Measurements from ENCODE around the gene MPP2.

- TF ChIP-seq TAF1 (IDR thresholded peaks at IDR 0.05; ENCODE audit: low read depth, low read length) (no peak), POLR2A (IDR thresholded peaks at IDR 0.05; ENCODE audit: low read depth, low read length) (no peak), POLR2AphosphoS5 (IDR thresholded peaks at IDR 0.05; ENCODE audit: low read depth, low read length) (no peak), PAX5 (IDR thresholded peaks at IDR 0.05; ENCODE audit: insufficient read depth, low read length, severe bottlenecking) (no peak)
These were observed 25.4 kb downstream of the MPP2 start for GRCh38 chr17:43881758-43882505.

All from GM12891 (cell line).